ENCODE results near the gene VRK2.

GRCh38 chr2:58057707-58058530 lies 11.3 kb downstream of the VRK2 start:
- TF ChIP-seq NR1H2 (CRISPR knock-in tag; IDR thresholded peaks at IDR 0.05) = no peak
- TF ChIP-seq CTCF (IDR thresholded peaks at IDR 0.05) = no peak
- TF ChIP-seq ZNF512 (CRISPR knock-in tag; IDR thresholded peaks at IDR 0.05; ENCODE audit: borderline replicate concordance) = no peak
- no peak for TF ChIP-seq MAX (CRISPR knock-in tag; IDR thresholded peaks at IDR 0.05)
- no peak for TF ChIP-seq NR3C1 (CRISPR knock-in tag; conservative IDR thresholded peaks at IDR 0.05; ENCODE audit: low read depth)
- TF ChIP-seq IRF2 (CRISPR knock-in tag; IDR thresholded peaks at IDR 0.05; ENCODE audit: borderline replicate concordance, low read depth) = no peak
